Fibroblast of lung (primary cell): ENCODE measurements around the gene PRXL2C. TPM values are rescaled to one million over a fixed set of nuclear protein-coding genes. Genes with fewer than 3 reads are reported as not detected.

Source experiments
- DNase-seq, 2 donors: peaks; one replicate each; pipeline versions ENCODE4 v3.0.0 to v3.0.0-alpha.2; 2010; ENCODE audit warnings: low read depth in 2 of 2
- H2AFZ ChIP-seq: 2 replicates; pipeline ENCODE4 v1.5.1; 2012; ENCODE audit warnings: low read length, control low read depth, inconsistent platforms
- H3K27ac ChIP-seq: 2 replicates; pipeline ENCODE4 v1.5.1; 2011; ENCODE audit warnings: low read length, control low read depth; ENCODE audit not compliant: insufficient read depth
- H3K27me3 ChIP-seq: 2 replicates; pipeline ENCODE4 v1.5.1; 2011; ENCODE audit warnings: mild to moderate bottlenecking, low read length; ENCODE audit not compliant: control insufficient read depth, insufficient read depth
- H3K36me3 ChIP-seq: 2 replicates; pipeline ENCODE4 v1.5.1; 2011; ENCODE audit warnings: low read length; ENCODE audit not compliant: control insufficient read depth, insufficient read depth
- H3K4me1 ChIP-seq: 2 replicates; pipeline ENCODE4 v1.5.1; 2011; ENCODE audit warnings: low read length; ENCODE audit not compliant: control insufficient read depth, insufficient read depth; ENCODE audit errors: extremely low read depth
- H3K4me2 ChIP-seq: 2 replicates; pipeline ENCODE4 v1.5.1; 2011; ENCODE audit warnings: low read length, control low read depth; ENCODE audit not compliant: insufficient read depth; ENCODE audit errors: extremely low read depth
- H3K4me3 ChIP-seq, 4 experiments: fragments of 200-600 bp in 1 of 4; sonication (generic) in 1 of 4; replicated peaks in 1 of 4; 2 replicates each; pipeline ENCODE4 v1.5.1; 2011 to 2016; ENCODE audit warnings: low read length in 4 of 4, low read depth in 3 of 4, mild to moderate bottlenecking in 3 of 4, control low read depth in 2 of 4, inconsistent platforms in 1 of 4, mixed read lengths in 1 of 4; ENCODE audit not compliant: insufficient read depth in 1 of 4; ENCODE audit errors: control extremely low read depth in 1 of 4
- H3K79me2 ChIP-seq: 2 replicates; pipeline ENCODE4 v1.5.1; 2012; ENCODE audit warnings: mild to moderate bottlenecking, low read length, inconsistent platforms; ENCODE audit not compliant: control insufficient read depth, insufficient read depth
- H3K9ac ChIP-seq: 2 replicates; pipeline ENCODE4 v1.5.1; 2011; ENCODE audit warnings: mild to moderate bottlenecking, low read length, control low read depth; ENCODE audit not compliant: insufficient read depth
- H3K9me3 ChIP-seq: 2 replicates; pipeline ENCODE4 v1.5.1; 2012; ENCODE audit warnings: low read depth, low read length; ENCODE audit not compliant: control insufficient read depth, insufficient read depth
- H4K20me1 ChIP-seq: 2 replicates; pipeline ENCODE4 v1.5.1; 2011; ENCODE audit warnings: low read length; ENCODE audit not compliant: control insufficient read depth, insufficient read depth; ENCODE audit errors: extremely low read depth
- EZH2 ChIP-seq: IDR thresholded peaks from 2 replicates; pipeline ENCODE4 v1.5.1; 2012; ENCODE audit warnings: low read length, control low read depth, mild to moderate bottlenecking; ENCODE audit errors: missing control alignments
- polyA plus RNA-seq, 2 donors: library from polyadenylated mRNA; depleted of rRNA in 1 of 2; stranded (reverse) in 1 of 2; unstranded in 1 of 2; fragments of >200 nt; gene quantifications; 2 replicates each; pipeline ENCODE4 v1.2.1, GENCODE V29; 2011 to 2012; ENCODE audit warnings: missing spikeins in 1 of 2
- total RNA-seq: library from RNA; depleted of rRNA; stranded (reverse); fragments of >200 nt; gene quantifications from 2 replicates; pipeline ENCODE4 v1.2.1, GENCODE V29; 2014
- TF ChIP-seq, protein P1 (sequence below), 2 donors: IDR thresholded peaks in 1 of 2; conservative IDR thresholded peaks in 1 of 2; 1 replicate in 1 of 2; 2 replicates in 1 of 2; pipeline ENCODE4 v1.5.1; 2011 to 2012; ENCODE audit warnings: low read length in 2 of 2, control low read depth in 1 of 2, inconsistent platforms in 1 of 2, low read depth in 1 of 2, mild to moderate bottlenecking in 1 of 2

Gene PRXL2C
- total and polyA plus RNA-seq, 2 donors (not counting 1 experiment from before 2014, with no cell fraction given) = 31.2 to 64.4 TPM

DNA sequence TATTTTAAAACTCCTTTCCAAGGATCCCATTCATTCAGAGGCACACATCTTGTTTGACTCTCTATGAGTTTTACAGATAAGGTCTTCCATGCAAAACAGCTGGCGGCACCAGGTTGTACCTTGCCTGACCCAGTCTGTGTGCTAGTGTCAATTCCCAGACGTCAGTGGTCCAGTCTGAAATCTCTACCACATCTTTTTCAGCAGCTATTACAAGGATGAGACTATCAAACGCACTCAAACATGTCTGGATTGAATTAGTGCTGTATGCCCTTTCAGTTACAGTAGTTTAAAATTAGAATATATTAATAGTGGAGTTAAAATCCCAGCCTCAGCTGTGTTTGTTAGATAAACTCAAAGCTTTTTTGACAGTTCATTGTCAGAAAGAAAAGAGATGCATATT lies 47.1 kb downstream of the PRXL2C start:
- H3K27me3 ChIP-seq = no peaks in the 10 kb centered on the region
- H3K4me1 ChIP-seq = peaks cover 18% of the 10 kb centered on the region

DNA sequence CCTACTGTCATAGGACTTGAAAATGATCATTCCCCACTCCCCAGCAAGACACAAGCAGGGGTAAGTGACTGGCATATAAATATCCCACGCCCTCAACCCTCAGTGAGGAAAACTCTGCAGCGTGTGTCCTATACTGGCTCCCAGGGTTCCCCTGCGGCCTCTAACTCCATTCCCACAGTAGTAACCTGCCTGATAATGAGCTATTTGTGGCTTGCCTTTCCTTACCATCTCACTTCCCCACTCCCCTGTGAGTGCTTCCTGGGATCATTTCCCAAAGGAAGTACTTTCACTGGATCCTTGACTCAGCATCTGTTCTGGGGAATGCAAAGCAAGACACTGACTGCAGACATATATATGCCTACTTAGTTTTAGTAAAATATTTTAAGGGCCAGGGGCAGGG lies 49.8 kb downstream of the PRXL2C start:
- no peak overlapping the region for H3K4me2 ChIP-seq
- H3K4me3 ChIP-seq = no peak overlapping the region
- H3K27me3 ChIP-seq = no peaks in the 10 kb centered on the region
- H4K20me1 ChIP-seq = no peaks in the 10 kb centered on the region
- peaks cover 4% of the 10 kb centered on the region for H3K4me1 ChIP-seq
- TF ChIP-seq EZH2 = no peak
- TF ChIP-seq, protein P1, sequence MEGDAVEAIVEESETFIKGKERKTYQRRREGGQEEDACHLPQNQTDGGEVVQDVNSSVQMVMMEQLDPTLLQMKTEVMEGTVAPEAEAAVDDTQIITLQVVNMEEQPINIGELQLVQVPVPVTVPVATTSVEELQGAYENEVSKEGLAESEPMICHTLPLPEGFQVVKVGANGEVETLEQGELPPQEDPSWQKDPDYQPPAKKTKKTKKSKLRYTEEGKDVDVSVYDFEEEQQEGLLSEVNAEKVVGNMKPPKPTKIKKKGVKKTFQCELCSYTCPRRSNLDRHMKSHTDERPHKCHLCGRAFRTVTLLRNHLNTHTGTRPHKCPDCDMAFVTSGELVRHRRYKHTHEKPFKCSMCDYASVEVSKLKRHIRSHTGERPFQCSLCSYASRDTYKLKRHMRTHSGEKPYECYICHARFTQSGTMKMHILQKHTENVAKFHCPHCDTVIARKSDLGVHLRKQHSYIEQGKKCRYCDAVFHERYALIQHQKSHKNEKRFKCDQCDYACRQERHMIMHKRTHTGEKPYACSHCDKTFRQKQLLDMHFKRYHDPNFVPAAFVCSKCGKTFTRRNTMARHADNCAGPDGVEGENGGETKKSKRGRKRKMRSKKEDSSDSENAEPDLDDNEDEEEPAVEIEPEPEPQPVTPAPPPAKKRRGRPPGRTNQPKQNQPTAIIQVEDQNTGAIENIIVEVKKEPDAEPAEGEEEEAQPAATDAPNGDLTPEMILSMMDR (conservative IDR thresholded peaks at IDR 0.05 in 1 of 2, IDR thresholded peaks at IDR 0.05 in 1 of 2; ENCODE audit: low read depth in 1 of 2, low read length in 2 of 2) = no peak
- no peak for DNase-seq
- no peak overlapping the region for H3K9ac ChIP-seq
- H3K79me2 ChIP-seq = peaks cover 12% of the 10 kb centered on the region
- H2AFZ ChIP-seq = no peak overlapping the region
- H3K36me3 ChIP-seq = no peaks in the 10 kb centered on the region
- no peak overlapping the region for H3K27ac ChIP-seq
- H3K9me3 ChIP-seq = no peaks in the 10 kb centered on the region

More for the DNA sequence above, 47.1 kb downstream of the PRXL2C start:
- H3K36me3 ChIP-seq = no peaks in the 10 kb centered on the region
- H3K27ac ChIP-seq = no peak overlapping the region
- peaks cover 24% of the 10 kb centered on the region for H3K79me2 ChIP-seq
- H3K4me2 ChIP-seq = no peak overlapping the region
- no peak overlapping the region for H3K4me3 ChIP-seq
- no peak for DNase-seq
- H3K9ac ChIP-seq = no peak overlapping the region
- H2AFZ ChIP-seq = no peak overlapping the region
- H4K20me1 ChIP-seq = no peaks in the 10 kb centered on the region
- TF ChIP-seq, protein P1 (conservative IDR thresholded peaks at IDR 0.05 in 1 of 2, IDR thresholded peaks at IDR 0.05 in 1 of 2; ENCODE audit: low read depth in 1 of 2, low read length in 2 of 2) = no peak
- no peak for TF ChIP-seq EZH2
- H3K9me3 ChIP-seq = no peaks in the 10 kb centered on the region

DNA sequence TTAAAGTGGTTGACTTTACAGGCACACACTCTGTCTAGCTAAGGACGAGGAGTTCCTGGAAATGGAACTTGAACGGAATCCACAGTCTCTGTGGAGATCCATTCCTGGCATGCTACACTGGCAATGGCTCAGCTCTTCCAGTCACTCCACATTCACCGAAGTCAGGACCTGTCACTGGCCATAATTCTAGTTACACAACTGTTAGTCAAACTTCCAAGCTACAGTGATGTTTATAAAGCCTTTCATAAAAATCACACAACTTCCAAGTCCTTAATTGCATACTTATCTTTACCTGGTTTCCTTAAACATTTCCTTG lies 51.2 kb downstream of the PRXL2C start:
- Histone ChIP-seq H4K20me1 (no peaks in the 10 kb centered on the region), H3K9me3 (no peaks in the 10 kb centered on the region), H3K4me1 (peaks cover 4% of the 10 kb centered on the region), H3K4me3 (no peak overlapping the region), H3K9ac (no peak overlapping the region), H3K79me2 (peaks cover 7% of the 10 kb centered on the region), H3K4me2 (peak overlapping the region; percentile 48), H2AFZ (no peak overlapping the region), H3K27me3 (no peaks in the 10 kb centered on the region), H3K27ac (no peak overlapping the region), H3K36me3 (no peaks in the 10 kb centered on the region)
- TF ChIP-seq, protein P1 (conservative IDR thresholded peaks at IDR 0.05 in 1 of 2, IDR thresholded peaks at IDR 0.05 in 1 of 2; ENCODE audit: low read depth in 1 of 2, low read length in 2 of 2) = no peak
- no peak for TF ChIP-seq EZH2
- DNase-seq = peak in 1 of 2 donors; percentile 63
